NCI-H2196 treated with DMSO at 0.1 percent for 48 hours (cell line): ENCODE results near the gene SLC2A8.

ENCODE experiments used
- DNase-seq: peaks from one replicate; lab custom pipeline; 2025; ENCODE audit not compliant: unreplicated experiment; lab: John Stamatoyannopoulos, UW

Gene SLC2A8

GRCh38 chr9:127396808-127397645 lies at the start of gene SLC2A8:
TSS of gene SLC2A8 (plus strand) at chr9:127397169. CDS start at chr9:127397231, 62 bp downstream.
- peak; percentile 99 for DNase-seq

- DNase-seq = peak; percentile 8
Observed at GRCh38 chr9:127347831-127348776, 48.9 kb upstream of the SLC2A8 start.

GRCh38 chr9:127349483-127350113 lies 47.4 kb upstream of the SLC2A8 start:
- peak; percentile 49 for DNase-seq

- DNase-seq = no peak
Observed at GRCh38 chr9:127351182-127352166, 45.5 kb upstream of the SLC2A8 start.

GRCh38 chr9:127353882-127354281 lies 43.1 kb upstream of the SLC2A8 start:
- DNase-seq = no peak

GRCh38 chr9:127356906-127357305 lies 40.1 kb upstream of the SLC2A8 start:
- DNase-seq = no peak

- no peak for DNase-seq
Observed at GRCh38 chr9:127358023-127358535, 38.9 kb upstream of the SLC2A8 start.

GRCh38 chr9:127358770-127359169 lies 38.2 kb upstream of the SLC2A8 start:
- DNase-seq = no peak

GRCh38 chr9:127360250-127360649 lies 36.7 kb upstream of the SLC2A8 start:
- DNase-seq = no peak

- DNase-seq = no peak
Observed at GRCh38 chr9:127360829-127361228, 36.1 kb upstream of the SLC2A8 start.

GRCh38 chr9:127361561-127361960 lies 35.4 kb upstream of the SLC2A8 start:
- DNase-seq = no peak

- no peak for DNase-seq
Observed at GRCh38 chr9:127362829-127363228, 34.1 kb upstream of the SLC2A8 start.

GRCh38 chr9:127365461-127365860 lies 31.5 kb upstream of the SLC2A8 start:
- no peak for DNase-seq

- no peak for DNase-seq
Observed at GRCh38 chr9:127366594-127366993, 30.4 kb upstream of the SLC2A8 start.

GRCh38 chr9:127368852-127369402 lies 28.0 kb upstream of the SLC2A8 start:
- DNase-seq = no peak

GRCh38 chr9:127369428-127369827 lies 27.5 kb upstream of the SLC2A8 start:
- no peak for DNase-seq

GRCh38 chr9:127370147-127370579 lies 26.8 kb upstream of the SLC2A8 start:
- no peak for DNase-seq

- no peak for DNase-seq
Observed at GRCh38 chr9:127370672-127371648, 26.0 kb upstream of the SLC2A8 start.
